ENCODE results near the gene EPC1.
"Not testable (repeated sequence)": the region's sequence is repeated elsewhere in the genome, so short reads cannot be mapped to it uniquely, and the experiment has no call there.

EPC1 gene

DNA sequence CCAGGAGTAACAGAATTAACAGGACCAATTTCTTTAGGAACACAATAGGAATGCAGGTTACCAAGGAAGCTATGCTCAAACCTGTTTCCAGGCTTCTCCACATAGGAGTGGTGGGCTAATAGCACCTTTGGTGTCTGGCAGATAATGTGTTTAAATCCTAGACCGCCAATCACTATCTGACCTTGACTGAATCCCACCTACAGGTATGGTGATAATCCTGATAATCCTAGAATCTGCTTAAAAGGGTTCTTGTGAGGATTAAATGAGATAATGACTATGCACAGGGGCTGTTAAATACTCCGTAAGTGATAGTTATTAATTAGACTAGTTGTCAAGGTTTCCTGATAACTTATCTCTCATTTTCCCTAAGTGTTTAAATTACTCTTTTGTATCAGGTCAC is 81.2 kb downstream of the EPC1 start:
- DNase-seq: no peak
- TF ChIP-seq, protein P1, sequence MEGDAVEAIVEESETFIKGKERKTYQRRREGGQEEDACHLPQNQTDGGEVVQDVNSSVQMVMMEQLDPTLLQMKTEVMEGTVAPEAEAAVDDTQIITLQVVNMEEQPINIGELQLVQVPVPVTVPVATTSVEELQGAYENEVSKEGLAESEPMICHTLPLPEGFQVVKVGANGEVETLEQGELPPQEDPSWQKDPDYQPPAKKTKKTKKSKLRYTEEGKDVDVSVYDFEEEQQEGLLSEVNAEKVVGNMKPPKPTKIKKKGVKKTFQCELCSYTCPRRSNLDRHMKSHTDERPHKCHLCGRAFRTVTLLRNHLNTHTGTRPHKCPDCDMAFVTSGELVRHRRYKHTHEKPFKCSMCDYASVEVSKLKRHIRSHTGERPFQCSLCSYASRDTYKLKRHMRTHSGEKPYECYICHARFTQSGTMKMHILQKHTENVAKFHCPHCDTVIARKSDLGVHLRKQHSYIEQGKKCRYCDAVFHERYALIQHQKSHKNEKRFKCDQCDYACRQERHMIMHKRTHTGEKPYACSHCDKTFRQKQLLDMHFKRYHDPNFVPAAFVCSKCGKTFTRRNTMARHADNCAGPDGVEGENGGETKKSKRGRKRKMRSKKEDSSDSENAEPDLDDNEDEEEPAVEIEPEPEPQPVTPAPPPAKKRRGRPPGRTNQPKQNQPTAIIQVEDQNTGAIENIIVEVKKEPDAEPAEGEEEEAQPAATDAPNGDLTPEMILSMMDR (IDR thresholded peaks at IDR 0.05; ENCODE audit: low read depth, low read length): no peak
- Histone ChIP-seq H3K36me3 (peaks cover 27% of the 10 kb centered on the region), H3K4me1 (no peaks in the 10 kb centered on the region), H3K27me3 (no peaks in the 10 kb centered on the region), H3K9me3 (no peaks in the 10 kb centered on the region), H3K4me3 (ENCODE audit: low read depth, low read length) (no peak overlapping the region)

DNA sequence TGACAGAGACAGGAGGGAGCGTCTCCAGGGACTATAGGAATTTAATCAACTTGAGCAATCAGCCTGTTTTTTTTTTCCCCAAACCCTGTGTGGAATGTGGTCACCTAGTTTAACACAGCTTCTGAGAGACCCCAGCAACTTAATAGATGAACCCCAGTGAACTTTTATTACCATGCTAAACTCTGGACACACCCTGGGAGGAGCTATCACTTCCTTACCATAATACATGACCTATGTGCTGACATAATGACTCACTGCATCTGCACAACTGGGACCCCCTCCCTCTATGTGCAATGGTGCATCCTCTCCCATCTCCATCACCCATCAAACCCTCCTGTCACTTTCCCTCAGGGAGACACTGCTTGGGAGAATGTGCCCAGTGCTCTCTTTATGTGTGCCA is 83.7 kb downstream of the EPC1 start:
- no peaks in the 10 kb centered on the region for H3K9me3 ChIP-seq
- H3K36me3 ChIP-seq: peaks cover 8% of the 10 kb centered on the region
- DNase-seq: no peak
- TF ChIP-seq, protein P1 (IDR thresholded peaks at IDR 0.05; ENCODE audit: low read depth, low read length): no peak
- no peak overlapping the region for H3K4me3 ChIP-seq (ENCODE audit: low read depth, low read length)
- no peaks in the 10 kb centered on the region for H3K4me1 ChIP-seq
- no peaks in the 10 kb centered on the region for H3K27me3 ChIP-seq

DNA sequence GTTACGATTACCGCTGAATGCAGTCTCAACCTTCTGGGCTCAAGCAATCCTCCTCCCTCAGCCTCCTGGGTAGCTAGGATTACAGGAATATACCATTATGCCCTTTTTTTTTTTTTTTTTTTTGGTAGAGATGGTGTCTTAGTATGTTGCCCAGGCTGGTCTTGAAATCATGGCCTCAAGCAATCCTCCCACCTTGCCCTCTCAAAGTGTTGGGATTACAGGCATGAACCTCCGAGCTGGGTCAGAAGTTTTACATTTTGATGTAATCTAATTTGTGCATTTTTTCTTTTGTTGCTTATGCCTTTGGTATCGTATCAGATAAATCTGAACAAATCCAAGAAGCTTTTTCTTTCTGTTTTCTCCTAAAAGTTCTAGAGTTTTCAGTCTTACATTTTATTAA is 87.4 kb downstream of the EPC1 start:
- Histone ChIP-seq H3K27me3 (no peaks in the 10 kb centered on the region), H3K36me3 (no peaks in the 10 kb centered on the region), H3K9me3 (no peaks in the 10 kb centered on the region; the same call in 1 of the 2 replicates), H3K4me3 (ENCODE audit: low read depth, low read length) (no peak overlapping the region), H3K4me1 (no peaks in the 10 kb centered on the region; the same call in 1 of the 2 replicates)
- no peak for DNase-seq
- TF ChIP-seq, protein P1 (IDR thresholded peaks at IDR 0.05; ENCODE audit: low read depth, low read length): no peak

DNA sequence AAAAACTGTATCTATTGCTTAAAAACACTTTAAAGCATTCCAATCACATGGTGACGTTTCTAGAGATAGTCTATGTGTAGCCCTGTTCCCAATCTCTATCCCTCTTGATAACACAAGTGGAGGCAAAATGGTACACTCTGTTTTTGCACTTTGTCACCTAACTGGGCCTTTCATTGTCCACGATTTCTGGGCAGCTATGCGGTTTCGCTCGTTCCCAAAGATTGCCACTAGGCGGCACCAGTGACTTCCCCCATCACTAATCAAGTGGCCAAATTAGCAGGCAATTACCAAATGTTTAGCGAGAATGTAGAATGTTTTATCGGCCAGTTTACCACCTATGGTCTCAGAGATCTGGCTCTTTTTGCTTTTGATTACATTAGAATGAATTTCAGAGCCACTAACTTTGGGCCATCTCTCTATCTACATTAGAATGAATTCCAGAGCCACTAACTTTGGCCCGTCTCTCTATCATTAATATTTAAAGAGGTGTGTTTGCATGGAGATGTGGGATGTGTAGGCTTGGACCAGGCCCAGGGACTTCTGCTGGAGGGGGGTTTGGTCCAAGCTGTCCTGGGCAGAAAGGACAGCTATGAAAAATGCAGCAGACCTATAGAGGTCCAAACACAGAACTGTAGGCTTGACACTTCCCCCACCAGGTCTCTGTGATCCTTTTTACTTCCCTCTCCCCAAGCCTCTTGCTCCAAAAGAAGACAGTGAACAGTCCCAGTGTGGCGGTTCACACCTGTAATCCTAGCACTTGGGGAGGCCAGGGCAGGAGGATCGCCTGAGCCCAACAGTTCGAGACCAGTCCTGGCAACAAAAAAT is 90.1 kb downstream of the EPC1 start:
- TF ChIP-seq, protein P1 (IDR thresholded peaks at IDR 0.05; ENCODE audit: low read depth, low read length): peak; percentile 92
- DNase-seq: peak; percentile 49
- Histone ChIP-seq H3K27me3 (no peaks in the 10 kb centered on the region), H3K4me3 (ENCODE audit: low read depth, low read length) (peak overlapping the region; percentile 31; the same call in 1 of the 2 replicates), H3K9me3 (no peaks in the 10 kb centered on the region; the same call in 1 of the 2 replicates), H3K36me3 (no peaks in the 10 kb centered on the region), H3K4me1 (no peaks in the 10 kb centered on the region; the same call in 1 of the 2 replicates)

DNA sequence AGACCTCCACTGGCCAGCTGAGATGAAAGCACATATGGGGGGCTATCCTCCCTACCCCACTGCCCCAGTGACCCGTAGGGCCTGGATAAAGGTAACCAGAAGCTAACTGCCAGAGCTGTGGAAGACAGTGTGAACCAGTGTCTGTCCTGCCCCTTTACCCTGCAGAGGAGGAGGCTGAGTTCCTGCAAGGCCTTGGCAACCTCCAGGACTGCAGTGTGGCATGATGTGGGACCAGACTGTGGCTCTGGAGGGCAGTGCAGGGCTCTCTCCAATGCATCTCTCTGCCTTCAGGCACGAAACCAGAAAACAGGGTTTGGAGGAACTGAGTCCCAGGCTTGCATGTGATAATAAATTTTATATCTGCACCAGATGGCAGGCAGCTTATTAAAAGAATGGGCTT is 93.1 kb downstream of the EPC1 start:
- TF ChIP-seq, protein P1 (IDR thresholded peaks at IDR 0.05; ENCODE audit: low read depth, low read length): no peak
- Histone ChIP-seq H3K4me3 (ENCODE audit: low read depth, low read length) (no peak overlapping the region), H3K4me1 (no peaks in the 10 kb centered on the region; the same call in 1 of the 2 replicates), H3K36me3 (no peaks in the 10 kb centered on the region), H3K27me3 (no peaks in the 10 kb centered on the region), H3K9me3 (no peaks in the 10 kb centered on the region; the same call in 1 of the 2 replicates)
- no peak for DNase-seq

DNA sequence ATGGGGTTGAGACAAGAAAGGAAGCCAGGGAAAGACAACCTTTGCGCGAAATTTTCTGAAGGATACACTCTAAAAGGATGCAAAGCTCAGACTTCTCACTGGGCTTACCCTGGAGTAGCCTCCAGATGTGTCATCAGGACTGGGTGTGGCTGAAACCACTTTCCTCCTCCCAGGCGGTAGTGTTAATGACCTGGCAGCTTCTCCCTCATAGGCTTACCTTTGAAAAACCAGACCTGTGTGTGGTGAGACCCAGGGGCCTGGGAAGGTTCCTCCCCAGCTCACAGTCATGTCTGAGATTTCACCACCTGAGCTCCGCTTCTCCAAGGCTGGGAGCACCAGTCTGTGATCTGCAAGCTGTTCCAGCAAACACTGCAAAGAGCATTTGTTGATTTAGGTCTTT is 93.7 kb downstream of the EPC1 start:
- TF ChIP-seq, protein P1 (IDR thresholded peaks at IDR 0.05; ENCODE audit: low read depth, low read length): no peak
- H3K4me1 ChIP-seq: no peaks in the 10 kb centered on the region; the same call in 1 of the 2 replicates
- no peak for DNase-seq
- H3K4me3 ChIP-seq (ENCODE audit: low read depth, low read length): no peak overlapping the region
- H3K36me3 ChIP-seq: no peaks in the 10 kb centered on the region
- no peaks in the 10 kb centered on the region; the same call in 1 of the 2 replicates for H3K9me3 ChIP-seq
- H3K27me3 ChIP-seq: no peaks in the 10 kb centered on the region

DNA sequence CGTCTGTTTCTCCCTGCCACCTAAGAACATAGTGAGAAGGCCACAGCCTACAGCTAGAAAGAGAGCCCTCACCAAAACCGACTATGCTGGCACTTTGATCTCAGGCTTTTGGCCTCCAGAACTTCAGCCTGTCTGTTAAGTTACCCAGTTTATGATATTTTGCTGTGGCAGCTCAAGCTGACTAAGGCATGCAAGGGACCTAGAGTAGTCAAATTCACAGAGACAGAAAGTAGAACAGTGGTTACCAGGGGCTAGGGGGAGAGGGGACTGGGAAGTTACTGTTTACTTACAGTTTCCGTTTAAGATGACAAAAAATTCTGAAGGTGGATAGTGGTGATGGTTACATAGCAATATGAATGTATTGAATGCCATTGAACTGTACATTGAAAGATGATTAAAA is 96.5 kb downstream of the EPC1 start:
- not testable (repeated sequence) for DNase-seq; H3K4me3 ChIP-seq (ENCODE audit: low read depth, low read length); H3K4me1 ChIP-seq; H3K27me3 ChIP-seq; H3K36me3 ChIP-seq; H3K9me3 ChIP-seq

All from BE2C (cell line).